ENCODE data around the gene KRTAP12-3.

DNA sequence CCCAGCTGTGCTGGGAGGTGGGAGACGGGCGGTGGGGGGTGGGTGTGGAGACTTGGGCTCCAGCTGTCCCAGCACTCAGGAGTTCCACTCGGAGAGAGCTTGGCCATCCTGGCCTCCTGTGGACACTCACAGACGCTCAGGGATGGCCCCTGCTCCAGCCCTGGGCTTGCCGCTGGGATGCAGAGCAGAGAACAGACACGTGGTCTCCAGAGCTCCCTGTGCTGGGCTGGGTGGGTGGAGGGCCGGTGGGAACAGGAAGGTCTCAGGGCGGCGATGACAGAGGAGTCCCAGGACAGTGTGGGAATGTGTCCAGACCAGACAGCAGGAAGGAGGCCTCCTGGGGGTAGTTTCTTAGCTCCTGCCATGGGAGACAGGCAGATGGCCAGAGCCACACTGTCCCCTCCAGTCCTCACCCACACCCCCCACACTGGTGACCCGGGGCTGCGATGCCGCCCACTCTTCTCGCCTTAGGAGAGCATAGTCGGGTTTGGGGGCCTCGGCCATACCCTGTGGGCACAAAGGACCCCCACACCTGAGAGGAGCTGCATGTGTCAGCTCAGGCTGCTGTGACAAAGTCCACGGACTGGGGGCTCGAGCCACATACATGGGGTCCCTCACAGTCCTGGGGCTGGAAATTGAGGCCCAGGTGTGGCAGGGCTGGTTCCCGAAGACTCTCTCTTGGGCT lies 28.9 kb upstream of the KRTAP12-3 start:
- TF ChIP-seq, protein P1, sequence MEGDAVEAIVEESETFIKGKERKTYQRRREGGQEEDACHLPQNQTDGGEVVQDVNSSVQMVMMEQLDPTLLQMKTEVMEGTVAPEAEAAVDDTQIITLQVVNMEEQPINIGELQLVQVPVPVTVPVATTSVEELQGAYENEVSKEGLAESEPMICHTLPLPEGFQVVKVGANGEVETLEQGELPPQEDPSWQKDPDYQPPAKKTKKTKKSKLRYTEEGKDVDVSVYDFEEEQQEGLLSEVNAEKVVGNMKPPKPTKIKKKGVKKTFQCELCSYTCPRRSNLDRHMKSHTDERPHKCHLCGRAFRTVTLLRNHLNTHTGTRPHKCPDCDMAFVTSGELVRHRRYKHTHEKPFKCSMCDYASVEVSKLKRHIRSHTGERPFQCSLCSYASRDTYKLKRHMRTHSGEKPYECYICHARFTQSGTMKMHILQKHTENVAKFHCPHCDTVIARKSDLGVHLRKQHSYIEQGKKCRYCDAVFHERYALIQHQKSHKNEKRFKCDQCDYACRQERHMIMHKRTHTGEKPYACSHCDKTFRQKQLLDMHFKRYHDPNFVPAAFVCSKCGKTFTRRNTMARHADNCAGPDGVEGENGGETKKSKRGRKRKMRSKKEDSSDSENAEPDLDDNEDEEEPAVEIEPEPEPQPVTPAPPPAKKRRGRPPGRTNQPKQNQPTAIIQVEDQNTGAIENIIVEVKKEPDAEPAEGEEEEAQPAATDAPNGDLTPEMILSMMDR (IDR thresholded peaks at IDR 0.05; ENCODE audit: borderline replicate concordance, extremely low read depth, low read length, poor library complexity, severe bottlenecking), result no peak
- TF ChIP-seq EZH2 (IDR thresholded peaks at IDR 0.05; ENCODE audit: borderline replicate concordance, low read depth, low read length, severe bottlenecking), result no peak

All from DND-41 (cell line).